HEK293 (cell line): ENCODE results near the gene GOLGA6C.
"Not testable (repeated sequence)": the region's sequence is repeated elsewhere in the genome, so short reads cannot be mapped to it uniquely, and the experiment has no call there.

Experiments
- CTCF ChIP-seq: fragments of 450-650 bp; formaldehyde crosslinking; IDR thresholded peaks from 2 replicates; pipeline ENCODE4 v1.5.1; 2016; ENCODE audit warnings: missing biosample characterization, missing genetic modification characterization
- SALL2 ChIP-seq: fragments of 450-650 bp; formaldehyde crosslinking; IDR thresholded peaks from 2 replicates; pipeline ENCODE4 v1.5.0; 2017; ENCODE audit warnings: missing biosample characterization, mild to moderate bottlenecking, missing genetic modification characterization, borderline replicate concordance
- TRIM28 ChIP-seq: IDR thresholded peaks from 2 replicates; pipeline ENCODE4 v1.6.1; 2011; ENCODE audit warnings: low read length, control low read depth, borderline replicate concordance
- ZNF18 ChIP-seq: fragments of 450-650 bp; formaldehyde crosslinking; IDR thresholded peaks from 2 replicates; pipeline ENCODE4 v1.5.1; 2016; ENCODE audit warnings: missing biosample characterization, missing genetic modification characterization
- ZNF202 ChIP-seq: fragments of 450-650 bp; formaldehyde crosslinking; IDR thresholded peaks from 2 replicates; pipeline ENCODE4 v1.5.1; 2016; ENCODE audit warnings: missing biosample characterization, missing genetic modification characterization, borderline replicate concordance
- ZNF350 ChIP-seq: fragments of 450-650 bp; formaldehyde crosslinking; IDR thresholded peaks from 2 replicates; pipeline ENCODE4 v1.5.0; 2017; ENCODE audit warnings: missing biosample characterization, mild to moderate bottlenecking, missing genetic modification characterization
- ZNF521 ChIP-seq: fragments of 450-650 bp; formaldehyde crosslinking; IDR thresholded peaks from 2 replicates; pipeline ENCODE4 v1.5.1; 2017; ENCODE audit warnings: missing biosample characterization, mild to moderate bottlenecking, missing genetic modification characterization
- ZNF529 ChIP-seq: fragments of 450-650 bp; formaldehyde crosslinking; IDR thresholded peaks from 2 replicates; pipeline ENCODE4 v1.5.1; 2017; ENCODE audit warnings: missing genetic modification characterization, missing biosample characterization; ENCODE audit not compliant: insufficient replicate concordance
- ZNF555 ChIP-seq: fragments of 450-650 bp; formaldehyde crosslinking; conservative IDR thresholded peaks from 2 replicates; pipeline ENCODE4 v1.5.1; 2017; ENCODE audit warnings: missing biosample characterization, mild to moderate bottlenecking, missing genetic modification characterization, inconsistent platforms
- ZNF580 ChIP-seq: fragments of 450-650 bp; formaldehyde crosslinking; IDR thresholded peaks from 2 replicates; pipeline ENCODE4 v1.5.1; 2016; ENCODE audit warnings: missing biosample characterization, missing genetic modification characterization
- ZNF791 ChIP-seq: fragments of 450-650 bp; formaldehyde crosslinking; IDR thresholded peaks from 2 replicates; pipeline ENCODE4 v1.5.1; 2016; ENCODE audit warnings: missing biosample characterization, missing genetic modification characterization
- ZXDB ChIP-seq: fragments of 450-650 bp; formaldehyde crosslinking; IDR thresholded peaks from 2 replicates; pipeline ENCODE4 v1.5.1; 2016; ENCODE audit warnings: missing biosample characterization, missing genetic modification characterization

- not testable (repeated sequence) for TF ChIP-seq SALL2 (tag by site-specific recombination); TRIM28; CTCF (tag by site-specific recombination); ZNF580 (tag by site-specific recombination); ZNF202 (tag by site-specific recombination); ZNF350 (tag by site-specific recombination); ZNF529 (tag by site-specific recombination); ZXDB (tag by site-specific recombination); ZNF521 (tag by site-specific recombination); ZNF555 (tag by site-specific recombination); ZNF791; ZNF18
These were observed 31.0 kb upstream of the GOLGA6C start for GRCh38 chr15:75227112-75227511.
